Head of caudate nucleus (tissue), 42 donors: Measurements from ENCODE around the gene SERHL2.
"Not testable (repeated sequence)": the region's sequence is repeated elsewhere in the genome, so short reads cannot be mapped to it uniquely, and the experiment has no call there.

ENCODE experiments used
- DNase-seq, 42 donors: peaks; one replicate each; pipeline versions ENCODE4 v3.0.0 to v3.0.0-alpha.2; 2020 to 2021; ENCODE audit warnings: mixed read lengths in 7 of 42
- intact Hi-C: fragments of 100-400 bp; cut with DNase I; formaldehyde crosslinking; loops from one replicate; pipeline ENCODE4 v1.15.0; 2022

Gene SERHL2

DNA sequence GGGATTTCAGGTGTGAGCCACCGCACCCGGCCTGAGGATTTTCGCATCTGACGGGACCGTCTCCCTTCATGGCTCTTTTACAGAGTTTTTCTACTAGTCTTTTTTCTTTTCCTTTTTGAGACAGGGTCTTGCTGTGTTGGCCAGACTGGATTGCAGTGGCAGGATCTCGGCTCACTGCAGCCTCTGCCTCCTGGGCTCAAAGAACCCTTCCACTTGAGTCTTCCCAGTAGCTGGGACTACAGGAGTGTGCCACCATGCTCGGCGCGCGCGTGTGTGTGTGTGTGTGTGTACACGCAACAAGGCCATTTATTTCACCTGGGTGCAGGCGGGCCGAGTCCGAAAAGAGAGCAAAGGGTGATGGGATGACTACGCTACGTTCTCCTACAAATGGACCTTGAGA lies 10.9 kb downstream of the SERHL2 start:
- intact Hi-C loops, result no loop called here
- DNase-seq, result no peak

DNA sequence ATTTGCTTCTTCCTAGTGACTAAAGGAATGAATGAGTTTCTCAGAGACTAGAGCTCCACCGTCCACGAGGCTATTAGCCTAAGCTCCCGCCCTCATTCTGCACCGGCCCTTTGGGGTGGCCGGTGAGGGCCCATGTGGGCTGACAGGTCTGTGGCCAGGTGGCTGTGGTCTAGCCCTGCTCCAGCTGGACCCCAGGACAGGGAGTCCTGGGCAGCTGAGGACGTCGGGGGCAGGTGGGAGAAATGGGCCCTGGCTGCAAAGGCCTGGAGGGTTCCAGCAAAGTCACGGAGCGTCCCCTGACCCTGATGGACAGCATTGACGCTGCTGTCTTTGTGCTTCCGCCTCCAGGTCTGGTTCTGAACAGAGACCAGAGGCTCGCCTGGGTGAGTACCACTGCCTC lies 12.2 kb downstream of the SERHL2 start:
- DNase-seq, result no peak
- intact Hi-C loops, result no loop called here

DNA sequence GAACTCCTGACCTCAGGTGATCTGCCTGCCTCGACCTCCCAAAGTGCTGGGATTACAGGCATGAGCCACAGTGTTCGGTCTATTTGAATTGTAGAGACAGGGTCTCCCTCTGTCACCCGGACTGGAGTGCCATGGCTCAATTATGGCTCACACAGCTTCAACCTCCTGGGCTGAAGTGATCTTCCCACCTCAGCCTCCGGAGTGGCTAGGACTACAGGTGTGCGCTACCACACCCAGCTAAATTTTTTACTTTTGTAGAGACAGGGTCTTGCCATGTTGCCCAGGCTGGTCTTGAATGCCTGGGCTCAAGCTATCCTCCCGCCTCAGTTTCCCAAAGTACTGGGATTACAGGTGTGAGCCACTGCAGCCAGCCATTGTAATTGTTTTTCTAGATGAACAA lies 14.2 kb downstream of the SERHL2 start:
- DNase-seq, intact Hi-C loops: not testable (repeated sequence)

DNA sequence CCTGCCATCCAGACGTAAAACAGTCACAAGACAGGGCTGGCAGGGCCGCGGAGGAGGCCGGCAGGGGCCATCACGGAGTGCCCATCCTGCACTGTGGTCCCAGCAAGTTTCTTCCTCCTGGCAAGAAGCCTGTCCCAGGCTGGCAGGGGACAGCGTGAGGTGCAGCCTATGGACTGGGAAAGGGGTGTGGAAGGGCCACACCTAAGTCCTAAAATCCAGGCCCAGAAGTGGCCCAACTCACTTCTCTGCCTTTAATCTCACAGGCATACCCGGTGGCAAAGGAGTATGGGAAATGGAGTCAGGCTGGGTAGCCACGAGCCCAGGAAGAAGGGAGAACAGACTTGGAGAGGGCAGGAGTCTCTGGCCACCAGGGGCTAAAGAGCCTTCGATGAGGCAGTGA lies 16.8 kb downstream of the SERHL2 start:
- intact Hi-C loops, DNase-seq: not testable (repeated sequence)

DNA sequence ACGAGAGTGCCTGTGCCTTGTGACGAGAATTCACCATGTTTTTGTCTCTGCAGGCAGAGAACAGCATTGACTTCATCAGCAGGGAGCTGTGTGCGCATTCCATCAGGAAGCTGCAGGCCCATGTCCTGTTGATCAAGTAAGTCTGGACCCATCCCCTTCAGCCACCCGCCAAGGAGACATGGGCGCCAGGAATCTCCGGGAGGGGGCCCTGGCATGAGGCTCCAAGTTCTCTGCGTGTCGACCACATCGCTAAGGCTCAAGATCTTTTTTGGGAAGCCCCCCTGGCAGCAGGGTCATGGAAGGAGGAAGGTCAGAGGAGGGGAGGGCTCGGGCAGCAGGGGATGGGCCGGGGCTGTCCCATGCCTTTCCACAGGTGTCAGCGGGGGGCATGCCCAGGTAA lies 17.3 kb downstream of the SERHL2 start:
- intact Hi-C loops, DNase-seq: not testable (repeated sequence)

DNA sequence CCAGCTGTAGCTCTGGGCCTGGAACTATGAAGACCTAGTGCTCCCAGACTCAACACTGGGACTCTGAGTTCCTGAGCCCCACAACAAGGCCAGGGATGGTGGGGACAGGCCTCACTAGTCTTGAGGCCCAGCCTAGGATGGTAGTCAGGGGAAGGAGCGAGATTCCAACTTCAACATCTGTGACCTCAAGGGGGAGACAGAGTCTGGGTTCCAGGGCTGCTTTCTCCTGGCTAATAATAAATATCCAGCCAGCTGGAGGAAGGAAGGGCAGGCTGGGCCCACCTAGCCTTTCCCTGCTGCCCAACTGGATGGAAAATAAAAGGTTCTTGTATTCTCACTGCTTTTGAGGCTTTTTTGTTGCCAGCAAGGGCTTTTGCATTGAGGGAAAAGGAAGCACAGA lies 20.3 kb downstream of the SERHL2 start:
- intact Hi-C loops, DNase-seq: not testable (repeated sequence)

DNA sequence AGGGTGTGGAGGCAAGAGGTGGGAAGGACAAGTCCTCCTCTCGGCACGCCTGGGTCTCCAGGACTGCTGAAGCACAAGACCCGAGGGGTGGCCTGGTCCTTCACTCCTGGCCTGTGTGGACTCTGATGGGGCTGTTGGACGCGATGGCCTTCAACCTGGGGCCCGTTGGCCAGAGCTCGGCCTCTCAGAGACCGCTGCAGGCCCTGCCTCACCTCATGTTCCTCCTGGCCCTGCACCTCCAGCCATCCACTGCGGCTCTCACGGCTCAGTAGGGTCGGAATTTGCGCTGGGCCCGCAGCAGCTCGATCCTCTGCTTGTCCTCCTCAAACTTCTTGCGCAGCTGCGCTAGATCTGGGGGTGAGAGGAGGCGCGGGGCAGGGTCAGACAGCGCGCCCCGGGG lies 20.7 kb downstream of the SERHL2 start:
- DNase-seq, intact Hi-C loops: not testable (repeated sequence)

DNA sequence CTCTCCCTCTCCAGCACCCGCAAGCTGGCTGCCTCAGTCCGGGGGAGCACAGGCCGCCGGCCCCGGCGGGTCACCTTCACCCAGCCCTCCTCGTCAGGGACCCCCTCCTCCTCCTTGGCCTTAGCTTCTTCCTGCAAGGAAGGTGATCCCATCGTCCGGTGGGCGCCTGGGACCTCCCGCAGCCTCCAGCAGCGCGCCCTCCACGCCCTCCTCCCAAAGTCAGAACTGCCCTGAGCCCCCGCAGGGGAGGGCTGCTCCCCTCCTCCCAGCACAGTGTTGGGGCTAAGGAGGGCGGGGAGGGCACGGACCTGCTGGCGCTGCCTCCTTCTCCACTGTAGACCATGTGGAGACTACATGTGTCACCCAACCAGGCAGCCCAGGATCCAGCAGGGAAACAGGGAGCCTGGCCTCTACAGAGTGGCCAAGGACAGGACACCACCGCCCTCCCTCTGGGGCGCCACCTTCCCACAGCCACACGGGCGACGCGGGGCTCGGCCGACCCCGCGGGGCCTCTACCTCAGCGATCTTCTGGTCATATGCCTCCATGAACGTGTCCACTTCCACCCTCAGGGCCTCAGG lies 22.3 kb downstream of the SERHL2 start:
- intact Hi-C loops, DNase-seq: not testable (repeated sequence)

DNA sequence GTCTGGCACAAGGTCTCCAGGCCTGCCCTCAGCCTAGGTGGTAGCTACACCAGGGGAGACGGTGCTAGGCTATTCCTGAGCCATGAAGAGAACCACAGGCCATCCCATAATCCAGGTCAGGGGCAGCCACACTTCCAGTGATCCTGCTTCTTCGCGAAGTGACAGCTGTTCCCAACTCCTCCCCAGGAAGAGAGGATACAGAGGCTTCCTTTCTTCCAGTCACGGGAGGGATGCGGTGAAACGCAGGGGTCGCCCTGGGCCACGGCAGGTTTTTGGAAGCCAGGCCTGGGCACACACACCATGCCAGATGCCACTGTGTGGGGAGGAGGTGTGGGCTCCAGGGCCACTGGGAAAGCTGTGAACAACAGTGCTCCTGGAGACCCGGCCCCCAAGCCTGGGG lies 23.4 kb downstream of the SERHL2 start:
- DNase-seq, intact Hi-C loops: not testable (repeated sequence)

DNA sequence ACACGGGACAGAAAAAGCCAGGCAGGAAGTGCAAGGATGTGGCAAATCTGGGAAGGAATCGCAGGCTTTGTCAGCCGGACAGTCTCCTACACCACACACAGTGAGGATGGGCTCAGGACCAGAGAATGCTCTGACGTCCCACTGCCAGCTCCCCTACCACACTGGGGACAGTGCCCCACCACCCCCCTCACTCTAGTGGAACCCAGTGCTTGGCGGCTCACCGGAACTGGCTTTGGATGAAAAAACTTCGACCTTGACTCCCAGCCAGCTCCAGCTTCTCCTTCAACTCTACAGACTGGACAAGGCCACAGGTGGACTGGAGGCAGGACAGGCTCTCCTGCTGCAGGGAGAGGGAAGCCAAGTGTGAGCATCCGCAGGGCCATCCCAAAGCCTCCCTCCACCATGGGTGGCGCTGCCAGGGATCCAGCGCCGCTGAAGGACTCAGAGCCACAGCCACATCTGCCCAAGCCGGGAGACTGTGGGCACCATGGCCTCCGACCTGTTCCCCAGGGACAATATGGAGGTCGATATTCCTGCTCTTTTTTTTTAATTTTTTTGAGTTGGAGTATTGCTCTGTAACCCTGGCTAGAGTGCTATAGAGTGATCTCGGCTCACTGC lies 24.0 kb downstream of the SERHL2 start:
- intact Hi-C loops, result no loop called here
- no peak for DNase-seq

DNA sequence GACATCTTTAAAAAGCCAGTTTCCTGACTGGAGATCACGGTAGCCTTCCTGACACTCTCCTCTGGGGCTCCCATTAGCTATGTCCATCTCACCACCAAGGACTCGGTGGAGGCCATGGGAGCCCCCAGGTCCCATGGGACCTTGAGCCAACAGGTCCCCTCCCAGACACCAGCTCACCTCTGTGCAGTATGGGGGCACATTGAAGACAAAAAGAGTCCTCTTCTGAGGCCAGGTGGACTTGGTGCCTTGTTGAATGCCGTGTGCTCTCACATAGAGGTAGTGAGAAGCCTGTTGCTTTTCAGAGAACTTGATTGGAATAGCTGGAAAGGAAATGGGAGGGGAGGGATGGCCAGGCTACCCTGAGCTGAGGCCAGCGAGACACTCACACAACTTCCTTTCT lies 26.3 kb downstream of the SERHL2 start:
- DNase-seq, intact Hi-C loops: not testable (repeated sequence)

DNA sequence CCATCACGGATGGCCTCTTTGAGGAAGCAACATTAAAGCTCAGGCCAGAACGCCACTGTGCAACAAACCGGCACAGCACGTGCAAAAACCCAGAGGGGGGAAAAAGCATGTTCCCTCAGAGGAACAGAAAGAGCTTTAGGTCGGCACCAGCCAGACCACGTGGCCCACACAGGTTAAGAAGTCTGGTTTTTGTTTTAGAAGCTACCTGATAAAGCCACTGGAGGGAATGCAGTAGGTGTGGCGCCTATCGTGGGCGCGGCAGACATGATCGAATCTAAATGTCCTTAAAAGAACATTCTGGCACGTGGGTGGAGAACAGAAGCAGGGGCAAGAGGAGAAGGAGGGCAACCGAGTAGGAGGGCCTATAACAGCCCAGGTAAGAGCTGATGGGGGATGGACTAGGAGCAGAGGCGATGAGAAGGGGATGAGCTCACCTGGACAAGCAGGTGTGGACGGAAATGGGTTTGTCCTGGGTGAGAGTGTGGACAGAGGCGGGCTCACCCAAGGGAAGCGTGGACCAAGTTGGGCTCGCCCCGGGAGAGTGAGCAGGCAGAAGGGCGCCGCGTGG lies 27.5 kb downstream of the SERHL2 start:
- DNase-seq, intact Hi-C loops: not testable (repeated sequence)

DNA sequence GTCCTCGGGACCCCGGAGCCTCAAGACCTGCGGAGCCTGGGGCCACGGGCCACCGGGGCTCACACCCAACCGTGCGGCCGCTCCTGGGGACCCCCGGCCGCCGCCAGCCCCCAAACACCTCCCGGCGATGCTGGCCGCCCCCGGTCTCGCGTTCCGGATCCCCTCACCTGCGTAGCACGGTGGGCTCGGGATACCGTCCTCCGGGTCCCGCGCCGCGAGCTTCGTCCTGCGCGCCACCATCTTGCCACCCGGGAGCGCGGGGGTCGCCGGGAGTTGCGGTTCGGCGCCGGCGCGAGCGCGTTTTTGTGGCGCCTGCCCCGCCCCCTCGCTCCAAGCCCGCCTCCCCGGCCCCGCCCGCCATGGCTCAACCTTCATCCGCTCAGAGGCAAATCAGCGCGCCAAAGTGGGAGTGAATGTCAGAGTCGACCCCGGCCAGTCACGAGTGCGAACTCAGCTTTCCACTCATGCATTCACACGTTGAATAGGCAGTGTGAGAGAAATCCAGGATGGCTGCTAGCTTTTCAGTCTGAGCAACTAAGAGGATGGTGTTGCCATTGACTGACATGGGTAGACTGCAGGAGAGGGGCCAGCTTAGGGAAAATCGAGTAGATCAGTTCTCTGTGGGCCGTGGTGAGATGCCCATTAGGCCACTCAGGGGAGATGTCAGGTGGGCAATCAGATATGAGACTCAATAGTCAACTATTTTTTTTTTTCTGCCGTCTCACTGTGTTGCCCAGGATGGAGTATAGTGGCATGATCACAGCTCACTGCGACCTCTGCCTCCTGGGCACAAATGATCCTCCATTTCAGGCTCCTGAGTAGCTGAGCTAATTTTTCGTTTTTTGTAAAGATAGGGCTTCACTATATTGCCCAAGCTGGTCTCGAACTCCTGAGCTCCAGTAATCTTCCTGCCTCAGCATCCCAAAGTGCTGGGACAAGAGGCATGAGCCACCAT lies 28.3 kb downstream of the SERHL2 start:
- intact Hi-C loops, result no loop called here
- DNase-seq, result peak; percentile 51 to 93 (median 84)

DNA sequence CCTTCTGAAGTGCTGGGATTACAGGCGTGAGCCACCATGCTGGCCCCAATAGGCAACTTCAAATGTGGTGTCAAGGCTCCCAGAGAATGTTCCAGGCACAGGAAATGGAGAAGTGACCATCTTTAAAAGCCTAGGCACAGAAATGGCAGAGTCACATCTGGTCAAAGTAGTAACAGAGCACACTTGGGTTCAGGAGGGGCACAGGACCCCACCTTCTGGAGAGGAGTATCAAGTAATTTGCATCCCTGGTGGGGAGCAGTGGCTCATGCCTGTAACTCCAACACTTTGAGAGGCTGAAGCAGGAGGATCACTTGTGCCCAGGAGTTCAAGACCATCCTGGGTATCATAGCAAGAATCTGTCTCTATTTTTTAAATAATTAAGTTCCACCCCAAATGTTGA lies 29.2 kb downstream of the SERHL2 start:
- intact Hi-C loops, result no loop called here
- no peak for DNase-seq

DNA sequence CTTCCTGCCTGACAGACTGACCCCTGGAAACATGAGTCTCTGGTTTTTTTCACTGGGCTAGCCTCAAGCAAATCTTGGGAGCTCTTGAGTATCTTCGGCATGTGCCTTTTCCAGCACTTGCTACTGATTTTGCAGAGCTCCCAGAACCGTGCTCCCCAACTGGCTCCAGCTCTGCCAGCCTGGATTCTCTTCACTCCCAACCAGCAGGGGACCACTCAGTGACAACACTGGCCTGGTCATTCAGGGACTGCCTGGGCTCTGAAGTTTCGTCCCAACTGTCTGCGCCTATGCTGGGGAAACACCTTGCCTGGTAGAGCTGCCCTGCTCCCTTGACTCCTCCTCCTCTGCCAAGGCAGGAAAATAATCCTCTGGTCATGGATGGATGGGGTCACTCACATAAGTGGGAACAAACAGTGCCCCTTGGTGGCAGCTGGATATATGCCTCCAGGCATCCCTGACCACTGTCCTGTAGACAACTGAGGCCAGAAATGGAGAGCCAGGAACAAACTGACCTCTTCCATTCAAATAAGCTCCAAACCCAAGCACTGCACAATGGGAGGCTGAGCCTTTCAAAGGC lies 30.7 kb downstream of the SERHL2 start:
- intact Hi-C loops, result no loop called here
- no peak for DNase-seq

DNA sequence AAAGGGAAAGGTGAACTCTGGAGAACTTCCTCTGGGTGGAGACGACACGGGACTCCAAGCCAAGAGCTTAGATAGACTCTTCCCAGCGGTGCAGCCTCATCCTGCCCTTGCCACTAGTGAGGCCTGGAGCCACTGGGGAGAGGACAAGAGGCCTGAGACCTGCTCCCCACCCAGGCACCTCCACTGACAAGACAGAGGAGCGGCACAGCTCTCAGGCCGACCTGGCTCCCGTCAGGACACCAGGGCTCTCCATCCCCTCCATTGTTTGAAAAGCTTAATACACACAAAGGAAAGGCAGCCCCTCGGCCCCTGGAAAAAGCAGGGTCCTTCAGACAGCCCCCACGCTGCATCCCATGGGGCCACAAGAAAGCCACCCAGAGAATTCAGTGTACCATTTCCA lies 31.3 kb downstream of the SERHL2 start:
- no peak for DNase-seq
- intact Hi-C loops, result no loop called here

DNA sequence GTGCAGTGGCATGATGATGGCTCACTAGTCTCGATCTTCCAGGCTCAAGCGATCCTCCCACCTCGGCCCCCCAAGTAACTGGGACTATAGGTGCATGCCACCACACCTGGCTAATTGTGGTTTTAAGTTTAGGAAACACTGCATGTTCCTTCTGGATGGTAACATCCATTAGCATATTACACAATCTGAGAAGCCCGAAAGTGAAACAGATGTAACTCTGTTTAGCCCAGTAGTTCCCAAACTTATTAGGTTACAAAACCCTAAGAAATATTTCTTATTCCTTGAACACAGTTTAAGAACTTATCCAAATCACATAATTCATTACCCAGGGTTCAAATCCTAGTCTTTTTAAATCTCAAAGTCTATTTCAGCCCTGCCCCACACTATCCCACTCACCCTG lies 32.6 kb downstream of the SERHL2 start:
- intact Hi-C loops, result no loop called here
- DNase-seq, result no peak

DNA sequence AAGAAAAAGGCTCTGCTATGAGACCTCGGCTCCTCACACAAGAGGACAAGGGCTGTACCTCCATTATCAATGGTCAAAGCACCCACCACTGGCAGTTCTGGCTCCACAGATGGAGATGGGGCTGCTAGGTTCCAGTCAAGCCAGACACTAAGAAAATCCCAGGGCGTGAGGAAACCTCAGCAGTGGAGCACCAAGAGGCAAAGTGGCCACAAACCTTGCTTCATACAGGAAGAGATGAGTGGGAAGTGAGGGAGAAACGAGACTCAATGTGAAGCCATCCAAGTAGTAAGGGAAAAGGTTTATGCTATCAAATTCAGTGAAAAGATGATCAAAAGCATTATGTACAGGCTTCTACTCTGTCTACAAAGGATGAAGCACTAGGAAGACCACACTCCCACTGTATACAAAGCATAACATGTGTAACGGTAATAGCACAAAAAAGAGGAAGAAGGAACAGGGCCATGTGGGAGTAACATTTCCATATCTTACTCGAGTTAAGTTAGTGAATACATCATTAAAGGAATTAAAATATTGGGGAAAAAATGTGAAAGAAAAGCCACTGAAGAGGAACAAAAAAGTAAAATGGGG lies 33.9 kb downstream of the SERHL2 start:
- intact Hi-C loops, result no loop called here
- DNase-seq, result no peak

DNA sequence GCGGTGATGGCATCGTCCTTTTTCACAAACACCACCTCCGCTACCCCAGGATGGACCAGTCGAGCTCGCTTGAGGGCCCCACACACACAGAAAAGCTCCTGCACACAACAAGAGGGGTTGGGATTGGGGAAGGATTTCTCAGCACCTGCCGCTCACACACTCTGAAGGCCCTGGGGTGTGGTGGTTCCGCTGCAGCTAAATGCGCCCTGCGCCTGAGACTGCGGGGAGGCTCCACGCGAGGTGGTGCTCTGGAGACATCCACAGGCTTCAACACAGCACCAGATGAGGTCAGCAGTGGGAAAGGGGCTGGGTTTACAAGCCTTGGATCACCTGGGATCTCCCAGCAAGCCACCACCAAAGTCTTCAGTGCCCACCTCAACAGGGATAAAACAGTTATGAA lies 38.2 kb downstream of the SERHL2 start:
- no peak for DNase-seq

More for the DNA sequence above, 38.2 kb downstream of the SERHL2 start:
- intact Hi-C loops, result no loop called here
